NB4 (cell line): ENCODE data around the gene TTC38.

Experiments
- DNase-seq: peaks from one replicate; pipeline ENCODE4 v3.0.0; 2010; ENCODE audit warnings: low read depth
- H3K4me3 ChIP-seq: one replicate; pipeline ENCODE4 v1.5.1; 2011; ENCODE audit warnings: mild to moderate bottlenecking, low read depth, low read length, moderate library complexity
- MAX ChIP-seq: IDR thresholded peaks from 2 replicates; pipeline ENCODE4 v1.6.1; 2011; ENCODE audit warnings: low read depth, low read length
- MYC ChIP-seq: IDR thresholded peaks from 2 replicates; pipeline ENCODE4 v1.6.1; 2011; ENCODE audit warnings: low read depth, low read length
- POLR2A ChIP-seq: IDR thresholded peaks from 2 replicates; pipeline ENCODE4 v1.6.1; 2011; ENCODE audit warnings: mild to moderate bottlenecking; ENCODE audit not compliant: insufficient read length; ENCODE audit errors: extremely low read depth
- TF ChIP-seq, protein P1 (sequence below): IDR thresholded peaks from one replicate; pipeline ENCODE4 v1.5.1; 2012; ENCODE audit warnings: low read depth, low read length

TTC38 gene

GRCh38 chr22:46286941-46287872, 19.4 kb downstream of the TTC38 start:
- TF ChIP-seq MAX = no peak
- TF ChIP-seq, protein P1, sequence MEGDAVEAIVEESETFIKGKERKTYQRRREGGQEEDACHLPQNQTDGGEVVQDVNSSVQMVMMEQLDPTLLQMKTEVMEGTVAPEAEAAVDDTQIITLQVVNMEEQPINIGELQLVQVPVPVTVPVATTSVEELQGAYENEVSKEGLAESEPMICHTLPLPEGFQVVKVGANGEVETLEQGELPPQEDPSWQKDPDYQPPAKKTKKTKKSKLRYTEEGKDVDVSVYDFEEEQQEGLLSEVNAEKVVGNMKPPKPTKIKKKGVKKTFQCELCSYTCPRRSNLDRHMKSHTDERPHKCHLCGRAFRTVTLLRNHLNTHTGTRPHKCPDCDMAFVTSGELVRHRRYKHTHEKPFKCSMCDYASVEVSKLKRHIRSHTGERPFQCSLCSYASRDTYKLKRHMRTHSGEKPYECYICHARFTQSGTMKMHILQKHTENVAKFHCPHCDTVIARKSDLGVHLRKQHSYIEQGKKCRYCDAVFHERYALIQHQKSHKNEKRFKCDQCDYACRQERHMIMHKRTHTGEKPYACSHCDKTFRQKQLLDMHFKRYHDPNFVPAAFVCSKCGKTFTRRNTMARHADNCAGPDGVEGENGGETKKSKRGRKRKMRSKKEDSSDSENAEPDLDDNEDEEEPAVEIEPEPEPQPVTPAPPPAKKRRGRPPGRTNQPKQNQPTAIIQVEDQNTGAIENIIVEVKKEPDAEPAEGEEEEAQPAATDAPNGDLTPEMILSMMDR = no peak
- no peak for TF ChIP-seq MYC
- no peak for TF ChIP-seq POLR2A
- H3K4me3 ChIP-seq = peak overlapping the region; percentile 57
- peak; percentile 18 for DNase-seq

GRCh38 chr22:46287873-46288751, 20.3 kb downstream of the TTC38 start:
- peak; percentile 88 for DNase-seq
- no peak for TF ChIP-seq MYC
- TF ChIP-seq MAX = peak; percentile 50; the same call in 1 of the 2 replicates
- TF ChIP-seq, protein P1 = no peak
- peak; percentile 41 for TF ChIP-seq POLR2A
- peak overlapping the region; percentile 57 for H3K4me3 ChIP-seq

DNA sequence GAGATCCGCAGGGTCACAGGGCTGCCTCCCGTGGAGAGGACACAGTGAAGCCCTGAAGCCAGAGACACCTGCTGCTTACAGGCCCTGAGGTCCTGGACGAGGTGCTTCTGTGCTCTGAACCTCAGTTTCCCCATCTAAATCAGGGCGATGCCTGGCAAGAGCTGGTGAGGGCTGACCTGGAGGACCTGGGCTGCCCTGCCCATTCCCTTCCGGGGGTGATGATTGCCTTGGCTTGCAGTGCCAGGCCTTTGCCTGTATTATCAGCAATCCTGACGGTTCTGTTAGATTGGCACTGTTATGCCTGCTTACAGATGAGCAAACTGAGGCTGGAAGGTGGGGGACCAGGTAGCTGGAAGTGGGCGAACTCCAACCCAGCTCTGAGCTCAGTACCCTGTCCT, 21.0 kb downstream of the TTC38 start:
- TF ChIP-seq MYC (no peak), MAX (no peak), POLR2A (no peak)
- TF ChIP-seq, protein P1 = no peak
- no peak for DNase-seq
- no peak overlapping the region for H3K4me3 ChIP-seq

GRCh38 chr22:46289244-46289891, 21.6 kb downstream of the TTC38 start:
- TF ChIP-seq MYC (no peak), POLR2A (no peak), MAX (no peak)
- TF ChIP-seq, protein P1 = no peak
- no peak overlapping the region for H3K4me3 ChIP-seq
- peak; percentile 25 for DNase-seq

DNA sequence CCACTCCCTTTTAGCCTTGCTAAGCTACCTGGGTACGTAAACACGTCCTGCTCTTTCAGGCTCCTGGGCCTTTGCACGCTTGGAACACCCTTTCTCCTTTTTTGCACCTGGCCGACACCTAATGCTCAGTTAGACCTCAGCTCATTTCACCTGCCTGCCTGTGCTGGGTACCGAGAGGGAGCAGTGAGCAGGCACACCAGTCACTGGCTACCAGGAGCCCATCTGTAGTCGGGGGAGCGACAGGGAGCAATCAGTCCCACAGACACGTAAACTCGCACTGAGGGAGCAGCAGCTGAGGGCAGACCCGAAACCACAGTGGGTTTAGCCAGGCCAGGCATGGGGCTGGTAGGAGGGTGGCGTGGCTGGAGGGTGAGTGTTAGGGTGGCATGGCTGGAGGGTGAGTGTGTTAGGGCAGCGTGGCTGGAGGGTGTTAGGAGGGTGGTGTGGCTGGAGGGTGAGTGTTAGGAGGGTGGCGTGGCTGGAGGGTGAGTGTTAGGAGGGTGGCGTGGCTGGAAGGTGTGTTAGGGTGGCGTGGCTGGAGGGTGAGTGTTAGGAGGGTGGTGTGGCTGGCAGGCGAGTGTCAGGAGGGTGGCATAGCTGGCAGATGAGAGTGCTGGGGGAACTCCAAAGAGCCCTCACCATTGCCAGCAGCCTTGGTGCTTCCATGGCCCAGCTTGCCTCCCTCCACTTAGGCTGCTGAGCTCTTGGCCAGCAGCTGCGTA, 22.5 kb downstream of the TTC38 start:
- no peak for DNase-seq
- no peak overlapping the region for H3K4me3 ChIP-seq

More for the DNA sequence above, 22.5 kb downstream of the TTC38 start:
- TF ChIP-seq MAX (no peak), POLR2A (no peak)
- TF ChIP-seq, protein P1 = no peak
